ENCODE results near the gene ELMO1. TPM values are rescaled to one million over a fixed set of nuclear protein-coding genes. Genes with fewer than 3 reads are reported as not detected.

Gene ELMO1
- total and polyA plus RNA-seq, 10 of the 15 experiments (the other 5 are each of a cell fraction or from before 2014, with no cell fraction given): 22.6 to 85.9 (median 56.6) TPM

GRCh38 chr7:37084303-37084702 is 364.4 kb downstream of the ELMO1 start (continued):
- TF ChIP-seq RAD21 (IDR thresholded peaks at IDR 0.05; ENCODE audit: insufficient read depth, low read depth, low read length): no peak
- TF ChIP-seq TARDBP (IDR thresholded peaks at IDR 0.05; ENCODE audit: borderline replicate concordance): no peak

GRCh38 chr7:37083311-37084096 is 365.2 kb downstream of the ELMO1 start:
- in situ Hi-C loops (cut with MboI): no loop called here
- Histone ChIP-seq H2AFZ (ENCODE audit: control insufficient read depth, low read depth, low read length) (no peak overlapping the region), H3K4me3 (no peak overlapping the region), H3K4me2 (ENCODE audit: control insufficient read depth, insufficient read depth) (no peak overlapping the region), H3K9me3 (replicated peaks; ENCODE audit: control insufficient read depth, insufficient read depth, low read length) (no peaks in the 10 kb centered on the region; the same call in 2 of the 3 replicates), H3K79me2 (ENCODE audit: control insufficient read depth, insufficient read depth, low read length) (no peaks in the 10 kb centered on the region), H3K4me1 (ENCODE audit: control insufficient read depth, insufficient read depth, low read length) (no peaks in the 10 kb centered on the region), H3K27ac (ENCODE audit: control insufficient read depth, insufficient read depth) (no peak overlapping the region), H3K36me3 (ENCODE audit: control insufficient read depth in 2 of 2, insufficient read depth in 2 of 2, low read length in 1 of 2) (no peaks in the 10 kb centered on the region; a peak in 2 of 4 replicates), H4K20me1 (ENCODE audit: control insufficient read depth, insufficient read depth) (no peaks in the 10 kb centered on the region), H3K9ac (ENCODE audit: control insufficient read depth, insufficient read depth, low read length) (no peak overlapping the region), H3K27me3 (replicated peaks in 1 of 2; ENCODE audit: control insufficient read depth in 2 of 2, insufficient read depth in 2 of 2, low read length in 1 of 2) (no peaks in the 10 kb centered on the region)
- ATAC-seq (no peak), FAIRE-seq (no peak), DNase-seq (ENCODE audit: low read depth, low spot score) (no peak)
- TF ChIP-seq SKIL (IDR thresholded peaks at IDR 0.05; ENCODE audit: low read depth, poor library complexity, severe bottlenecking) (no peak), CBFB (IDR thresholded peaks at IDR 0.05; ENCODE audit: low read depth) (no peak), IRF4 (IDR thresholded peaks at IDR 0.05; ENCODE audit: low read depth, low read length) (no peak)
- ChIA-PET RAD21 (ENCODE audit: unreplicated experiment) (interaction anchor here (0.8 to 1.0 kb wide), 2 partner anchors 56 to 67 kb away, joined by 3 read pairs; no protein-coding TSS in a partner anchor), CTCF (interaction anchor here (1.0 to 2.2 kb wide), 5 partner anchors 14 to 413 kb away, joined by 3 to 7 read pairs (median 5); no protein-coding TSS in a partner anchor), POLR2A (interaction anchor here (0.6 kb wide), 1 partner anchor 9 kb away, joined by 5 read pairs; no protein-coding TSS in a partner anchor), SMC1A (ENCODE audit: uncharacterized antibody, unreplicated experiment) (interaction anchor here (0.8 to 1.7 kb wide), 5 partner anchors 12 to 73 kb away, joined by 3 to 4 read pairs (median 3); no protein-coding TSS in a partner anchor)
- intact Hi-C loops (cut with micrococcal nuclease; ENCODE audit: unreplicated experiment): no loop called here
- BruUV-seq (replicated peaks): no TSS peak
- 94% methylated on average over 5 of the region's 5 CpGs for WGBS (ENCODE audit: insufficient coverage, insufficient replicate concordance, low lambda C conversion rate, missing lambda C conversion rate)

Measured in GM12878 (cell line).